Measurements from ENCODE around the gene AP3M1.
A peak's percentile ranks its signal among the peaks of the same experiment; 100 is the strongest.
"Not testable (repeated sequence)": the region's sequence is repeated elsewhere in the genome, so short reads cannot be mapped to it uniquely, and the experiment has no call there.

AP3M1 gene, protein sequence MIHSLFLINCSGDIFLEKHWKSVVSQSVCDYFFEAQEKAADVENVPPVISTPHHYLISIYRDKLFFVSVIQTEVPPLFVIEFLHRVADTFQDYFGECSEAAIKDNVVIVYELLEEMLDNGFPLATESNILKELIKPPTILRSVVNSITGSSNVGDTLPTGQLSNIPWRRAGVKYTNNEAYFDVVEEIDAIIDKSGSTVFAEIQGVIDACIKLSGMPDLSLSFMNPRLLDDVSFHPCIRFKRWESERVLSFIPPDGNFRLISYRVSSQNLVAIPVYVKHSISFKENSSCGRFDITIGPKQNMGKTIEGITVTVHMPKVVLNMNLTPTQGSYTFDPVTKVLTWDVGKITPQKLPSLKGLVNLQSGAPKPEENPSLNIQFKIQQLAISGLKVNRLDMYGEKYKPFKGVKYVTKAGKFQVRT

DNA sequence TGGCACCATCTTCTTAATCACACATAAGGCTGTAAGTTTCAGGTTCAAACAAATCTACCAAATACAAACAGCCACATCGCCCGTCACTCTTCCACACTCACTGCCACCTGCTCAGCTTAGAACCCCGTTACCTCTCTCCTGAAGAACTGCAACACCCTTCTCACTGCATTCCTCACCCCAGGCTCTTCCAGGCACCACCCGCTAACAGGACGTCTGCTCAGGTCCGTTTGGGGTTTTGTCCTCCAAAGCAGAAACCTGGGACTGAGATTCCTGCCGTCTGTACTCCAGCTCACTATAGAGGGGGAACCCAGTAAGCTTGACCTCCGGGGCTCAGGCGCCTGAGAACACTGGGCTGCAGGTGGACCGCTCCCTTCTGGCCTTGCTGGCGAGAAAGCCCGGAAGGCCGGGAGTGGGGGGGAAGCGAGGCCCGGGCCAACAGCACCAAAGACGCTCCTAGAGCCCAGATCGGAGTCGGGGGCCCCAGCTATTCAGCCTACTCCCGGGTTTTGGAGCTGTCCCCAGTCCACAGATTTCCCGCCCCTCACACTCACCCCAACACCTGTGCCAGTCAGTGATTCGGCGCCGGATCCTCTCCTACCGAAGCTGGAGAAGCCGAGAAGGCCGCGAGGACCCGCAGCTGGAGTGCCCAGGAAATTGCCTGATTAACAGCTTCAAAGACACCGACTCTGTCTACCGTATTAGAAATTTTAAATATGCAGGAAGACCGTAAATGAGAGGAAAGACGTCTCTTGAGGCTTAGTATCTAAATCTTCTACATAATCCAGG, at the start of gene AP3M1:
AP3M1 (minus strand) TSS at position 625 of the 786 bp plus-strand sequence. CDS start 12,449 bp downstream, outside the sequence.
- no peak for DNase-seq

- DNase-seq, result no peak
These were observed 48.7 kb upstream of the AP3M1 start for GRCh38 chr10:74199315-74199714.

- DNase-seq, result no peak
These were observed 44.4 kb upstream of the AP3M1 start for GRCh38 chr10:74194999-74195398.

DNA sequence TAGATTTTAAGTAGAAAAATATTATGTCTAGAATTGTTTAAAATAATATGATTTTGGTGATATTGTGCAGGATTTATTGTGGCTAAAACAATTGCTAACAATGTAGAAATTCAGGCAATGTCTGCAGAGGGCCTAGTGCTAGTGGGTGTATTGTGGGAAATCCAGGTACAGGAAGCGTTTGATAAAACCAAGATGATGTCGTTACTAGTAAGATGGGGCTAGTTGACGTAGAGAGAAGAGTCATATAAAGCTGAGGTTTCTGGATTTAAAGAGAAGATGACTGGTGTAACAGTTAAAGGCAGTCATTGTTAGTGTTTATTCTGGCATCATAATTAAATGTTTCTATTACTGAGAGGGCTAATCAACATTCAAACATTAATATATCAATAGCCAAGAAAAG, 43.9 kb upstream of the AP3M1 start:
- no peak for DNase-seq

GRCh38 chr10:74190494-74190893, 39.9 kb upstream of the AP3M1 start:
- no peak for DNase-seq

GRCh38 chr10:74189999-74190421, 39.4 kb upstream of the AP3M1 start:
- DNase-seq, result peak; percentile 46

DNA sequence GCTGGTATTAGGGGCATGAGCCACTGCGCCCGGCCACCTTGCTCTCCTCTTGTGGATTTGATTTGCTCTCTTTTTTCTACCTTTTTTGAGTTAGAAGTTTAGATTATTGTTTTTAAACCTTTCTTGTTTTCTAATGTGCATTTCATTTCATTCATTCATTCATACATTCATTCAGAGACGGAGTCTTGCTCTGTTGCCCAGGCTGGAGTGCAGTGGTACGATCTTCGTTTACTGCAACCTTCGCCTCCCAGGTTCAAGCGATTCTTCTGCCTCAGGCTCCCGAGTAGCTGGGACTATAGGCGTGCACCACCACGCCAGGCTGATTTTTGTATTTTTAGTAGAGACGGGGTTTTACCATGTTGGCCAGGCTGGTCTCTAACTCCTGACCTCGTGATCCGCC, 38.0 kb upstream of the AP3M1 start:
- DNase-seq, result not testable (repeated sequence)

DNA sequence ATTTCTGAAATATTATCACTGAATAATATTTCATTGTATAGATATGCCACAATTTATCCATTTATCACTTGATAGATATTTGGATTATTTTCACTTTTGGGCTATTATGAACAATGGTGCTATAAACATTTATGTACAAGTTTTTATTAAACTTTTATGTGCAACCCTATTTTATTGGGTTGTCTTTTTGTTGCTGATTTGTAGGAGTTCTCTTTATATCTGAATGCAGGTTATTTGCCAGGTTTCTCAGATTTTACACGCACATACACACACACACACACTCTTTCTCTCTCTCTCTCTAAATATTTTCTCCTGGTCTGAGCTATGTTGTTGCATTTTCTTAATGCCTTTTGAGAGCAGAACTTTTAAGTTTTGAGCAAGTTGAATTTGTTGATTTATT, 36.6 kb upstream of the AP3M1 start:
- no peak for DNase-seq

DNA sequence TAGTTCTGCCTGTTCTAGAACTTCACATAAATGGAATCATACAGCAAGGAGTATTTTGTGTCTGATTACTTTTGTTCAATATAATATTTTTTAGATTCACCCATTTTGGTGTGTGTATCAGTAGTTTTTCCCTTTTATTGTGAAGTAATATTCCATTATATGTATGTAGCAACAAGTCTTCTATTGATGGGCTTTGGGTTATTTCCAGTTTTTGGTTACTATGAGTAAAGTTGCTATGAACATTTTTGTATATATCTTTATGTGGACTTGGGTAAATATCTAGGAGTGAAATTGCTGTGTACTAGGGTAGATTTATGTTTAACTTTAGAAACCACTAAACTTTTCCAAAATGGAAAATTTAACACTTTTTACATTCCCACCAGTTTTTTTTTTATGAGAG, 36.0 kb upstream of the AP3M1 start:
- DNase-seq, result no peak

DNA sequence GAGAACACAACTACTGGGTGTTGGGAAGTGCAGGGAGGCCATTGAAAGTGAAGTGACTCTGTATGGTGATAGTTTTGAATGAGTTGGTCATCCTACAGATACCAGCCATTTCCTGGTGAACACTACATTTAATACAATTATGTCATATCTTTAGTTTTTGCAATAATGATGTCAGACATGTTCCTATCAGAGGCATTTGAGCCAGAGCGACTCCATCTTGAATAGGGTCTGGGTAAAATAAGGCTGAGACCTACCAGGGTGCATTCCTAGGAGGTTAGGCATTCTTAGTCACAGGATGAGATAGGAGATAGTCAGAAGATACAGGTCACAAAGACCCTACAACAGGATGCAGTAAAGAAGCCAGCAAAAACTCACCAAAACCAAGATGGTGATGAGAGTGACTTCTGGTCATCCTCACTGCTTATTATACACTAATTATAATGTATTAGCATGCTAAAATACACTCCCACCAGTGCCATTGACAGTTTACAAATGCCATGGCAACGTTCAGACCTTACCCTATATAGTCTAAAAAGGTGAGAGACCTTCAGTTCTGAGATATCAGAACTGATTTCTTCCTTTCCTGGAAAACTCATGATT, 28.6 kb upstream of the AP3M1 start:
- no peak for DNase-seq

DNA sequence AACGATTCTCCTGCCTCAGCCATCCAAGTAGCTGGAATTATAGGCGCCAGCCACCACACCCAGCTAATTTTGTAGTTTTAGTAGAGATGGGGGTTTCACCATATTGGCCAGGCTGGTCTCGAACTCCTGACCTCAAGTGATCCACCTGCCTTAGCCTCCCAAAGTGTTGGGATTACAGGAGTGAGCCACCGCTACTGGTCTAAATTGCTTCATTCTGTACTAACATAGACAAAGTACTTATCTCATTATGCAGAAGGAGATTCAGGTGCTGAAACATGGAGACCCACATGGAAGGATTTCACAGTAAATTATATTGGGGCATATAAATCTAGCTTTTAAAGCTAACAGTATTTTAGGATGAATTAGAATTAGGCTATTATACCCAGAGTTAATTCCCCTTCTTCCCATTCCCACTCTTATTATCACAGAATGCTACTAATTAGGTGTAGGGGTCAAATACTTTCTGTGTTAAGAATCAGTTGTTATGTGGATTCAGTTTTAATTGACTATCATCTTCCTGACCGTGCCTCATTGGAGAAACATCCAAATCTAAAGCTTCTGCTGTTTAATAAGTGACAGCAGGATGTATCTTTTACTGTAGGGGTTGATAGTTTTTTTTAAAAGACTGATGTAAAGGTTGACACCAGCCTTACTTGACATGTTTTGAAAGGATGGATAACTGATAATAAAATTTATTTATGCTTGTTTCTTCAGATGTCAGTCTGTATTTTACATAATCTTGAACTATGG, 27.6 kb upstream of the AP3M1 start:
- no peak for DNase-seq

GRCh38 chr10:74177140-74177677, 26.6 kb upstream of the AP3M1 start:
- no peak for DNase-seq

DNA sequence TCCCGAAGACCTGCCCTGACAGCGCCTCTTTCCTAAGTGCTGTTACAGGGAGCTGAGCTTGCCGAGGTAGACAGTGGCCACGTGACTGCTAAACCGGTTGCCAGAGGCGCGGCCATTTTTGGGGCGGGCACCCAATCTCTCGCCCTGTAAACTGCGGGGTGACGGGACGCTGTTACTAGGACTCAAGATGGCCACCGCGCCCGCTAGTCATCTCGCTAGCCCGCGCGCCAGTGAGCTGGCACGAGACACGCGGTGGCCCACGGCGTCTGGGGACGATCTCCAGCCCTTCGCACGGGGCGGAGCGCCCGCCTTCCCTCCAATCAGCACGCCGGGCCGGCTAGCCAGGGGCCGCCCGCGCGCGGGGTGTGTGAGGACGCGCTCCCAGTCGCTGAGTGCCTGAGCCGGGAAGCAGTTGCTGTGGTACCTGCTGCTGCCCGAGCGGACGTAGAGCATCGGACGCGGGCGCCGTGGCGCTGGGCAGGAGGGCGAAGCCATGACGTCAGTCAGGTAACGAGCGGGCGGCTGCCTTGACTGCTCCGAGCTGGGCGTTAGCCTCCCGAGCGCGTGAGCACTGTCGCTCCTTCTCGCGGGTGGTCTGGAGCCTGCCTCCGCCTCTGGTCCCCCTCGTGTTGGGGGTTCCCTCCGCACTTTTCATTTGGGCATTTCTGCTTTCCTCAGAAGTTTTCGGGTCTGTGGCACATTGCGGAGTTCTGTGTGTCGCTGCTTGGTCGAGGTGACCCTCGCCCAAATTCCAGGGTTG, 25.9 kb upstream of the AP3M1 start:
- peak; percentile 98 for DNase-seq

- DNase-seq, result no peak
These were observed 25.1 kb upstream of the AP3M1 start for GRCh38 chr10:74175510-74176379.

GRCh38 chr10:74174521-74174920, 23.9 kb upstream of the AP3M1 start:
- DNase-seq, result no peak

GRCh38 chr10:74171625-74172024, 21.0 kb upstream of the AP3M1 start:
- no peak for DNase-seq

- no peak for DNase-seq
These were observed 16.8 kb upstream of the AP3M1 start for GRCh38 chr10:74167443-74167842.

GRCh38 chr10:74165530-74165901, 14.9 kb upstream of the AP3M1 start:
- no peak for DNase-seq

GRCh38 chr10:74164716-74165529, 14.3 kb upstream of the AP3M1 start:
- no peak for DNase-seq
